Measurements from ENCODE around the gene POU6F2. TPM values are rescaled to one million over a fixed set of nuclear protein-coding genes. Genes with fewer than 3 reads are reported as not detected.

Gene POU6F2
- total and polyA plus RNA-seq, 2 donors (not counting 1 experiment from before 2014, with no cell fraction given) = 0.47 TPM; not detected in 1

DNA sequence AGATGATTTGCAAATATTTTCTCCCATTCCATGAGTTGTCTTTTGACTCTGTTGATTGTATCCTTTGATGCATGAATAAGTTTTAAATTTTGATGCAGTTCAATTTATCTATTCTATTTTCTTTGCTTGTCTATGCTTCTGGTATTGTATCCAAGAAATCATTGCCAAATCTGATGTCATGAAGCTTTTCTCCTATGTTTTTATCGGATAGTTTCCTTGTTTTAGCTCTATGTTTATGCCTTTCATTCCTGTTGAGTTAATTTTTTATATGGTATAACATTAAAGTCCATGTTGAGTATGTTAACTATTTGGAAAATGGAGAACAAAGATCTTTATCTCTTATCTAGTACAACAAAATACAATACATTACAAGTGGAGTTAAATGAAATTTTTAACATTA is 41.1 kb upstream of the POU6F2 start:
- Histone ChIP-seq H3K4me1 (ENCODE audit: control insufficient read depth in 2 of 2, insufficient read depth in 2 of 2, low read length in 2 of 2) (no peaks in the 10 kb centered on the region), H3K27ac (ENCODE audit: low read length in 2 of 2) (no peak overlapping the region), H3K4me3 (ENCODE audit: control extremely low read depth in 1 of 5, extremely low read depth in 1 of 5, insufficient read depth in 1 of 5, low read depth in 2 of 5, low read length in 4 of 5) (no peak overlapping the region), H3K27me3 (replicated peaks in 1 of 4; ENCODE audit: control extremely low read depth in 1 of 4, control insufficient read depth in 3 of 4, insufficient read depth in 4 of 4, low read length in 3 of 4) (no peaks in the 10 kb centered on the region), H3K4me2 (replicated peaks; ENCODE audit: low read depth, low read length, poor library complexity, severe bottlenecking) (no peak overlapping the region), H3K36me3 (replicated peaks in 1 of 2; ENCODE audit: control extremely low read depth in 1 of 2, control insufficient read depth in 1 of 2, extremely low read depth in 1 of 2, insufficient read depth in 2 of 2, low read length in 1 of 2) (no peaks in the 10 kb centered on the region), H3K79me2 (ENCODE audit: control insufficient read depth, insufficient read depth, low read length) (no peaks in the 10 kb centered on the region), H4K20me1 (ENCODE audit: control insufficient read depth, insufficient read depth, low read length, poor library complexity, severe bottlenecking) (no peaks in the 10 kb centered on the region), H3K9ac (ENCODE audit: low read length) (no peak overlapping the region), H2AFZ (ENCODE audit: insufficient read depth, low read depth, low read length, poor library complexity, severe bottlenecking) (no peak overlapping the region), H3K9me3 (ENCODE audit: control extremely low read depth in 1 of 3, control insufficient read depth in 2 of 3, insufficient read depth in 1 of 3, low read length in 2 of 3) (no peaks in the 10 kb centered on the region)
- ChIA-PET POLR2A (no interaction called here), CTCF (interaction anchor here (1.3 kb wide), 1 partner anchor 15 kb away, joined by 3 read pairs; no protein-coding TSS in a partner anchor)
- no peak for DNase-seq
- intact Hi-C loops (cut with micrococcal nuclease) = loop anchor here (10.0 kb wide), 1 partner anchor 528 kb away; no protein-coding TSS in a partner anchor
- no peak overlapping the region for H3K27ac Mint-ChIP-seq
- TF ChIP-seq, protein P1, sequence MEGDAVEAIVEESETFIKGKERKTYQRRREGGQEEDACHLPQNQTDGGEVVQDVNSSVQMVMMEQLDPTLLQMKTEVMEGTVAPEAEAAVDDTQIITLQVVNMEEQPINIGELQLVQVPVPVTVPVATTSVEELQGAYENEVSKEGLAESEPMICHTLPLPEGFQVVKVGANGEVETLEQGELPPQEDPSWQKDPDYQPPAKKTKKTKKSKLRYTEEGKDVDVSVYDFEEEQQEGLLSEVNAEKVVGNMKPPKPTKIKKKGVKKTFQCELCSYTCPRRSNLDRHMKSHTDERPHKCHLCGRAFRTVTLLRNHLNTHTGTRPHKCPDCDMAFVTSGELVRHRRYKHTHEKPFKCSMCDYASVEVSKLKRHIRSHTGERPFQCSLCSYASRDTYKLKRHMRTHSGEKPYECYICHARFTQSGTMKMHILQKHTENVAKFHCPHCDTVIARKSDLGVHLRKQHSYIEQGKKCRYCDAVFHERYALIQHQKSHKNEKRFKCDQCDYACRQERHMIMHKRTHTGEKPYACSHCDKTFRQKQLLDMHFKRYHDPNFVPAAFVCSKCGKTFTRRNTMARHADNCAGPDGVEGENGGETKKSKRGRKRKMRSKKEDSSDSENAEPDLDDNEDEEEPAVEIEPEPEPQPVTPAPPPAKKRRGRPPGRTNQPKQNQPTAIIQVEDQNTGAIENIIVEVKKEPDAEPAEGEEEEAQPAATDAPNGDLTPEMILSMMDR (IDR thresholded peaks at IDR 0.05) = no peak
- no peak for TF ChIP-seq EZH2 (IDR thresholded peaks at IDR 0.05; ENCODE audit: borderline replicate concordance, insufficient read depth, low read depth, low read length, poor library complexity, severe bottlenecking)
- ATAC-seq (ENCODE audit: low read depth) = no peak
- H3K27me3 Mint-ChIP-seq = peaks cover 3% of the 10 kb centered on the region
- no CpG with 5 or more reads among the region's 1 CpG for WGBS (ENCODE audit: insufficient coverage)
- H3K4me1 Mint-ChIP-seq = peaks cover 2% of the 10 kb centered on the region
- H3K9me3 Mint-ChIP-seq (ENCODE audit: insufficient read depth) = no peaks in the 10 kb centered on the region
- no peak overlapping the region for H3K4me3 Mint-ChIP-seq

DNA sequence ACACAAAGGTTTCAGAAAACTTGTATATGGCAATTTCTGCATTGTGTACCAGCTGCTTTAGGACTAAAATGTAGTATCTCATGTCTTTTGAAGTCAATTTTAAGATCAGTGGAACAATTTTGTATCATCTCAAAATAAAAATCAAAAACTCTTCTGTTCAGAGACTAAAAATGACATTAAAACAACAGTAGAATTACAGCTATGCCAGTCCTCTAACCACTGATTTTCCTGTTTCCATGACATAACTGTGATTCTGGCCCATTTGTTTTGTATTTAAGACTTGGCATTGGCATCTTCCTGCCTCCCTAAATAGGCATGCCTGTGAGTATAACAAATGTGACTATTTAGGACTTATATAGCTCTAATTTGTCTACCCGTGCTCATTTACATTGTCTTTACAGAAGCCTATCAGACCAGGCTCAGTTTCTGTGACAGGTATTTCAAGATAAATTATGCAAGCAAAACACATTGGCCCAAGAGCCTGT is 39.7 kb upstream of the POU6F2 start:
- no peaks in the 10 kb centered on the region for H3K9me3 Mint-ChIP-seq (ENCODE audit: insufficient read depth)
- Histone ChIP-seq H4K20me1 (ENCODE audit: control insufficient read depth, insufficient read depth, low read length, poor library complexity, severe bottlenecking) (no peaks in the 10 kb centered on the region), H3K9me3 (ENCODE audit: control extremely low read depth in 1 of 3, control insufficient read depth in 2 of 3, insufficient read depth in 1 of 3, low read length in 2 of 3) (no peaks in the 10 kb centered on the region), H3K4me2 (replicated peaks; ENCODE audit: low read depth, low read length, poor library complexity, severe bottlenecking) (no peak overlapping the region), H3K27me3 (replicated peaks in 1 of 4; ENCODE audit: control extremely low read depth in 1 of 4, control insufficient read depth in 3 of 4, insufficient read depth in 4 of 4, low read length in 3 of 4) (no peaks in the 10 kb centered on the region), H3K4me3 (ENCODE audit: control extremely low read depth in 1 of 5, extremely low read depth in 1 of 5, insufficient read depth in 1 of 5, low read depth in 2 of 5, low read length in 4 of 5) (no peak overlapping the region), H3K79me2 (ENCODE audit: control insufficient read depth, insufficient read depth, low read length) (no peaks in the 10 kb centered on the region), H3K27ac (ENCODE audit: low read length in 2 of 2) (no peak overlapping the region), H3K36me3 (replicated peaks in 1 of 2; ENCODE audit: control extremely low read depth in 1 of 2, control insufficient read depth in 1 of 2, extremely low read depth in 1 of 2, insufficient read depth in 2 of 2, low read length in 1 of 2) (no peaks in the 10 kb centered on the region), H3K4me1 (ENCODE audit: control insufficient read depth in 2 of 2, insufficient read depth in 2 of 2, low read length in 2 of 2) (no peaks in the 10 kb centered on the region), H2AFZ (ENCODE audit: insufficient read depth, low read depth, low read length, poor library complexity, severe bottlenecking) (no peak overlapping the region), H3K9ac (ENCODE audit: low read length) (no peak overlapping the region)
- intact Hi-C loops (cut with micrococcal nuclease) = loop anchor here (10.0 kb wide), 1 partner anchor 527 kb away; no protein-coding TSS in a partner anchor
- H3K27ac Mint-ChIP-seq = no peak overlapping the region
- peaks cover 9% of the 10 kb centered on the region for H3K27me3 Mint-ChIP-seq
- H3K4me1 Mint-ChIP-seq = no peaks in the 10 kb centered on the region
- no peak for DNase-seq
- TF ChIP-seq, protein P1 (IDR thresholded peaks at IDR 0.05) = no peak
- no peak for TF ChIP-seq EZH2 (IDR thresholded peaks at IDR 0.05; ENCODE audit: borderline replicate concordance, insufficient read depth, low read depth, low read length, poor library complexity, severe bottlenecking)
- no peak overlapping the region for H3K4me3 Mint-ChIP-seq
- WGBS (ENCODE audit: insufficient coverage) = no CpG with 5 or more reads among the region's 1 CpG
- no peak for ATAC-seq (ENCODE audit: low read depth)
- CTCF ChIA-PET = no interaction called here
- POLR2A ChIA-PET = interaction anchor here (0.6 kb wide), 1 partner anchor 31 kb away, joined by 4 read pairs; no protein-coding TSS in a partner anchor
